A549 (cell line): ENCODE measurements around the gene SETX. TPM values are rescaled to one million over a fixed set of nuclear protein-coding genes. Genes with fewer than 3 reads are reported as not detected.

ENCODE experiments used
- ATAC-seq, 2 experiments: fragments of 200-7000 bp in 1 of 2; fragments of >200 bp in 1 of 2; cut with Nextera tagmentation in 1 of 2; cut with Tn5 transposase in 1 of 2; 3 replicates each; pipeline versions ENCODE4 v1.8.0 to v1.9.1; 2018 to 2020; ENCODE audit warnings: mild to moderate bottlenecking in 1 of 2, moderate library complexity in 1 of 2
- CTCF ChIA-PET: fragments of 300-600 bp; sonication (Branson Sonifier 250); formaldehyde crosslinking; extraction: SDS; loops from one replicate; lab custom pipeline; 2021; ENCODE audit warnings: antibody characterized with exemption, inconsistent platforms; lab: Yijun Ruan, JAX
- POLR2A ChIA-PET: fragments of 350-600 bp; formaldehyde crosslinking; extraction: SDS; loops from one replicate; lab custom pipeline; 2021; ENCODE audit warnings: antibody characterized with exemption, inconsistent platforms; lab: Yijun Ruan, JAX
- DNase-seq, 2 experiments: peaks; one replicate each; pipeline versions ENCODE4 v3.0.0 to v3.0.0-alpha.2; 2011 to 2016; ENCODE audit warnings: low read depth in 1 of 2, low spot score in 1 of 2
- FAIRE-seq: peaks from 2 replicates; lab custom pipeline; 2011; peaks lifted over from hg19 to GRCh38; lab: Jason Lieb, UNC
- H3K27ac ChIP-seq, 2 experiments: fragments of >200 bp; sonication (Bioruptor Twin); formaldehyde crosslinking; 3 replicates each; pipeline ENCODE4 v1.5.1; 2016 to 2017
- H3K4me1 ChIP-seq: fragments of >200 bp; sonication (Bioruptor Twin); formaldehyde crosslinking; 3 replicates; pipeline ENCODE4 v1.6.1; 2016
- H3K4me2 ChIP-seq: fragments of >200 bp; sonication (Bioruptor Twin); formaldehyde crosslinking; 3 replicates; pipeline ENCODE4 v1.6.1; 2016
- H3K4me3 ChIP-seq: fragments of >200 bp; sonication (Bioruptor Twin); formaldehyde crosslinking; 3 replicates; pipeline ENCODE4 v1.5.1; 2016
- H3K9me3 ChIP-seq: fragments of >200 bp; sonication (Bioruptor Twin); formaldehyde crosslinking; 3 replicates; pipeline ENCODE4 v1.6.1; 2016
- CEBPB ChIP-seq, 2 experiments: fragments of >200 bp in 1 of 2; sonication (Bioruptor Twin) in 1 of 2; formaldehyde crosslinking in 1 of 2; IDR thresholded peaks; 2 replicates each; pipeline ENCODE4 v1.6.1; 2012 to 2016
- CHD2 ChIP-seq: fragments of 150-350 bp; IDR thresholded peaks from 2 replicates; pipeline ENCODE4 v1.6.1; 2014; ENCODE audit warnings: low read length; ENCODE audit not compliant: partially characterized antibody
- EHF ChIP-seq: fragments of 250-450 bp; sonication (Bioruptor Pico); IDR thresholded peaks from 2 replicates; pipeline ENCODE4 v1.5.0; 2020; ENCODE audit warnings: mild to moderate bottlenecking
- ESRRA ChIP-seq: fragments of 150-350 bp; IDR thresholded peaks from 2 replicates; pipeline ENCODE4 v1.6.1; 2014; ENCODE audit warnings: mild to moderate bottlenecking, low read length, borderline replicate concordance
- FOSB ChIP-seq: fragments of 250-450 bp; sonication (Bioruptor Pico); IDR thresholded peaks from 2 replicates; pipeline ENCODE4 v1.5.0; 2020; ENCODE audit warnings: mild to moderate bottlenecking, moderate library complexity
- FOSL2 ChIP-seq, 2 experiments: fragments of 450-650 bp in 1 of 2; fragments of >200 bp in 1 of 2; sonication (Bioruptor Twin) in 1 of 2; formaldehyde crosslinking; IDR thresholded peaks; 2 replicates each; pipeline versions ENCODE4 v1.5.0 to v1.6.1; 2016 to 2020; ENCODE audit warnings: mild to moderate bottlenecking in 1 of 2, moderate library complexity in 1 of 2
- GATA3 ChIP-seq: IDR thresholded peaks from 2 replicates; pipeline ENCODE4 v1.6.1; 2012; ENCODE audit warnings: borderline replicate concordance
- HDAC2 ChIP-seq: fragments of 200-600 bp; sonication (generic); IDR thresholded peaks from 2 replicates; pipeline ENCODE4 v1.6.1; 2016
- HOXA7 ChIP-seq: fragments of 250-450 bp; sonication (Bioruptor Pico); IDR thresholded peaks from 2 replicates; pipeline ENCODE4 v1.5.0; 2020; ENCODE audit warnings: mild to moderate bottlenecking, moderate library complexity
- HOXB13 ChIP-seq: fragments of 250-450 bp; sonication (Bioruptor Pico); IDR thresholded peaks from 2 replicates; pipeline ENCODE4 v1.5.0; 2020; ENCODE audit warnings: low read depth, mild to moderate bottlenecking, moderate library complexity
- JUNB ChIP-seq: fragments of >200 bp; sonication (Bioruptor Twin); formaldehyde crosslinking; IDR thresholded peaks from 2 replicates; pipeline ENCODE4 v1.6.1; 2016
- KDM1A ChIP-seq: fragments of 200-600 bp; sonication (generic); IDR thresholded peaks from 2 replicates; pipeline ENCODE4 v1.6.1; 2016; ENCODE audit warnings: low read depth, mild to moderate bottlenecking
- MAZ ChIP-seq: fragments of 150-350 bp; IDR thresholded peaks from 2 replicates; pipeline ENCODE4 v1.6.1; 2014; ENCODE audit warnings: antibody characterized with exemption, low read depth, low read length, borderline replicate concordance
- NR3C1 ChIP-seq: fragments of >200 bp; sonication (Bioruptor Twin); formaldehyde crosslinking; IDR thresholded peaks from 3 replicates; pipeline ENCODE4 v1.6.1; 2017
- RNF2 ChIP-seq: fragments of 200-600 bp; sonication (generic); IDR thresholded peaks from 2 replicates; pipeline ENCODE4 v1.6.1; 2016; ENCODE audit warnings: low read depth, mild to moderate bottlenecking, antibody characterized with exemption, moderate library complexity, borderline replicate concordance
- SMC3 ChIP-seq: fragments of >200 bp; sonication (Bioruptor Twin); formaldehyde crosslinking; IDR thresholded peaks from 3 replicates; pipeline ENCODE4 v1.6.1; 2018; ENCODE audit warnings: inconsistent platforms
- ZC3H11A ChIP-seq: fragments of 450-650 bp; IDR thresholded peaks from 2 replicates; pipeline ENCODE4 v1.6.1; 2014; ENCODE audit warnings: antibody characterized with exemption, mild to moderate bottlenecking
- ZFP36 ChIP-seq: fragments of 450-650 bp; IDR thresholded peaks from 2 replicates; pipeline ENCODE4 v1.6.1; 2014; ENCODE audit warnings: borderline replicate concordance; ENCODE audit not compliant: partially characterized antibody
- ZNF302 ChIP-seq: fragments of 250-450 bp; sonication (Bioruptor Pico); IDR thresholded peaks from 2 replicates; pipeline ENCODE4 v1.9.0; 2021; ENCODE audit warnings: inconsistent platforms, mild to moderate bottlenecking, moderate library complexity
- WGBS: methylation state at CpG from one replicate; pipeline ENCODE4 v1.1.6; 2017; ENCODE audit errors: missing lambda C conversion rate; 5-methylcytosine and 5-hydroxymethylcytosine counted together
- polyA plus RNA-seq, 4 experiments: library from polyadenylated mRNA; depleted of rRNA in 3 of 4; stranded (reverse); fragments of >200 nt; fragmentation: RNase III in 1 of 4; extraction: RNeasy Plus Mini Kit Qiagen cat#74134 plus additional on column Dnase treatment in 1 of 4; gene quantifications; 2 replicates in 3 of 4; 3 replicates in 1 of 4; pipeline ENCODE4 v1.2.3, GENCODE V29; 2011 to 2017
- TF ChIP-seq, protein P1 (sequence below): fragments of >200 bp; sonication (Bioruptor Twin); formaldehyde crosslinking; IDR thresholded peaks from 3 replicates; pipeline ENCODE4 v1.6.1; 2016
- TF ChIP-seq, protein P2 (sequence below): IDR thresholded peaks from 2 replicates; pipeline ENCODE4 v1.6.1; 2012; ENCODE audit warnings: low read depth, borderline replicate concordance
- TF ChIP-seq, protein P3 (sequence below): fragments of 250-450 bp; sonication (Bioruptor Pico); IDR thresholded peaks from 2 replicates; pipeline ENCODE4 v1.5.0; 2020; ENCODE audit warnings: low read depth, mild to moderate bottlenecking, moderate library complexity
- TF ChIP-seq, protein P4 (sequence below): fragments of 150-350 bp; IDR thresholded peaks from 2 replicates; pipeline ENCODE4 v1.6.1; 2014; ENCODE audit warnings: low read depth, mild to moderate bottlenecking, low read length
- TF ChIP-seq, protein P5 (sequence below): IDR thresholded peaks from 2 replicates; pipeline ENCODE4 v1.6.1; 2012
- TF ChIP-seq, protein P6 (sequence below): fragments of 250-450 bp; sonication (Bioruptor Pico); IDR thresholded peaks from 2 replicates; pipeline ENCODE4 v1.5.0; 2021; ENCODE audit warnings: mild to moderate bottlenecking, moderate library complexity, borderline replicate concordance
- TF ChIP-seq, protein P7 (sequence below): fragments of >200 bp; sonication (Bioruptor Twin); formaldehyde crosslinking; IDR thresholded peaks from 2 replicates; pipeline ENCODE4 v1.6.1; 2016

The SETX gene
- polyA plus RNA-seq, 2 of the 4 experiments (the other 2 are of a cell fraction), result 14.7 to 34.3 TPM

DNA sequence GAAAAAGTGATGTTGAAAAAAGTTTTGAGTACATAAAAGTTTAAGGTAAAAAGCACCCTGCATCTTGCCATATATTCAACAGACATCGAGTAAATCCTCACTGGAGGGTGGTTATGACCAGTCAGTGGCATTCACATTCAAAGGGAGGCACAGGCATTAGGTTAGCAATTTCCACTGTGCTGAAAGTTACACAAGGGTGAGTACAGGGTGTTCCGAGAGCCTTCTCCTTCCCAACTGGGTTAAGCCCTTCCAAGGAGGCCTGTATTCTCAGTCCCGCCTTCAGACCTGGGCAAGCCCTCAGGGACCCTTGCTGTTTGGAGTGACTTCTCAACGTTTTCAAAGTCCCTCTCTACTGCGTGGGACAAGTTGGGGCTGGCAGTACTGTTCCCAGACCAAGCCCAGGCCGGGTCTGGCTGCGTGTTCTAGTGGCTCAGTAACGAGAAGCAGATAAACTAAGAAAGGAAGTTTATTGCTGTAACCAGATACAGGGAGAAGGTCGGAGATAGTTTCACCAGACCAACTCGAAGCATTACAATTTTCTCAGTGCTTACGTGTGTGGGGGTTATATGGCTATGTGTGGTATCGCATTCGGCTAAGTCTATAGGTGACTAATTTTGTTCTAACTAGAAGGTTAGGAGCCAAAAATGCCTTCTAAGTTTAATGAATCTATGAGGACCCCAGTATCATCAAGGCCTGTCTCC lies 13.0 kb upstream of the SETX start:
- WGBS, result 66% methylated on average over 13 of the region's 13 CpGs
- CTCF ChIA-PET, result no interaction called here
- TF ChIP-seq EHF (CRISPR knock-in tag), result no peak
- no peak for TF ChIP-seq FOSB (CRISPR knock-in tag)
- TF ChIP-seq JUNB, result no peak
- no peak for TF ChIP-seq SMC3
- no peak for TF ChIP-seq MAZ
- no peak for TF ChIP-seq NR3C1
- TF ChIP-seq GATA3, result no peak
- TF ChIP-seq, protein P1, sequence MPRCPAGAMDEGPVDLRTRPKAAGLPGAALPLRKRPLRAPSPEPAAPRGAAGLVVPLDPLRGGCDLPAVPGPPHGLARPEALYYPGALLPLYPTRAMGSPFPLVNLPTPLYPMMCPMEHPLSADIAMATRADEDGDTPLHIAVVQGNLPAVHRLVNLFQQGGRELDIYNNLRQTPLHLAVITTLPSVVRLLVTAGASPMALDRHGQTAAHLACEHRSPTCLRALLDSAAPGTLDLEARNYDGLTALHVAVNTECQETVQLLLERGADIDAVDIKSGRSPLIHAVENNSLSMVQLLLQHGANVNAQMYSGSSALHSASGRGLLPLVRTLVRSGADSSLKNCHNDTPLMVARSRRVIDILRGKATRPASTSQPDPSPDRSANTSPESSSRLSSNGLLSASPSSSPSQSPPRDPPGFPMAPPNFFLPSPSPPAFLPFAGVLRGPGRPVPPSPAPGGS, result no peak
- DNase-seq (no peak), FAIRE-seq (no peak), ATAC-seq (no peak)
- H3K9me3 ChIP-seq, result no peaks in the 10 kb centered on the region
- H3K27ac ChIP-seq, result no peak overlapping the region
- POLR2A ChIA-PET, result interaction anchor here (1.4 kb wide), 1 partner anchor 13 kb away, joined by 7 read pairs; the partner anchor contains the start of gene SETX
- no peak overlapping the region for H3K4me3 ChIP-seq
- no peak overlapping the region for H3K4me2 ChIP-seq
- H3K4me1 ChIP-seq, result no peaks in the 10 kb centered on the region

DNA sequence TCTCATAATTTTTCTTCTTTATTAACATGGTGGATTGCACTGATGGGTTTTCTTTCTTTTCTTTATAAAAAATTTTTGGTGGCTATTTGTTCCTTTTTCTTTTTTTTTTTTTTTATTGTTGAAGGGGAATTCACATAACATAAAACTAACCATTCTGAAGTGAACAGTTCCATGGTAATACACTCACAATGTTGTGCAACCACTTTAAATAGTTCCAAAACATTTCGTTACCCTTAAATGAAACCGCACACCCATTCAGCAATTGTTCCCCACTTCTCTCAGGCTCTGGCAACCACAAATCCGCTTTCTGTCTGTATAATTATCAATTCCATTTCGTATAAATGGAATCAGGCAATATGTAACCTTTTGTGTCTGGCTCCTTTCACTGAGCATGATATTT lies 11.7 kb upstream of the SETX start:
- ChIA-PET POLR2A (no interaction called here), CTCF (no interaction called here)
- ATAC-seq, result no peak
- no peak overlapping the region for H3K4me3 ChIP-seq
- no peak for DNase-seq
- WGBS, result 88% methylated on average over 4 of the region's 4 CpGs
- no peak overlapping the region for H3K4me2 ChIP-seq
- H3K4me1 ChIP-seq, result no peaks in the 10 kb centered on the region
- no peak for FAIRE-seq
- H3K9me3 ChIP-seq, result no peaks in the 10 kb centered on the region
- H3K27ac ChIP-seq, result no peak overlapping the region
- TF ChIP-seq, protein P2, sequence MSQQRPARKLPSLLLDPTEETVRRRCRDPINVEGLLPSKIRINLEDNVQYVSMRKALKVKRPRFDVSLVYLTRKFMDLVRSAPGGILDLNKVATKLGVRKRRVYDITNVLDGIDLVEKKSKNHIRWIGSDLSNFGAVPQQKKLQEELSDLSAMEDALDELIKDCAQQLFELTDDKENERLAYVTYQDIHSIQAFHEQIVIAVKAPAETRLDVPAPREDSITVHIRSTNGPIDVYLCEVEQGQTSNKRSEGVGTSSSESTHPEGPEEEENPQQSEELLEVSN, result no peak
- TF ChIP-seq CEBPB (IDR thresholded peaks at IDR 0.05), result no peak
- no peak for TF ChIP-seq KDM1A
- TF ChIP-seq NR3C1, result no peak
- TF ChIP-seq, protein P3, sequence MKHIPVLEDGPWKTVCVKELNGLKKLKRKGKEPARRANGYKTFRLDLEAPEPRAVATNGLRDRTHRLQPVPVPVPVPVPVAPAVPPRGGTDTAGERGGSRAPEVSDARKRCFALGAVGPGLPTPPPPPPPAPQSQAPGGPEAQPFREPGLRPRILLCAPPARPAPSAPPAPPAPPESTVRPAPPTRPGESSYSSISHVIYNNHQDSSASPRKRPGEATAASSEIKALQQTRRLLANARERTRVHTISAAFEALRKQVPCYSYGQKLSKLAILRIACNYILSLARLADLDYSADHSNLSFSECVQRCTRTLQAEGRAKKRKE, result no peak
- TF ChIP-seq, protein P4, sequence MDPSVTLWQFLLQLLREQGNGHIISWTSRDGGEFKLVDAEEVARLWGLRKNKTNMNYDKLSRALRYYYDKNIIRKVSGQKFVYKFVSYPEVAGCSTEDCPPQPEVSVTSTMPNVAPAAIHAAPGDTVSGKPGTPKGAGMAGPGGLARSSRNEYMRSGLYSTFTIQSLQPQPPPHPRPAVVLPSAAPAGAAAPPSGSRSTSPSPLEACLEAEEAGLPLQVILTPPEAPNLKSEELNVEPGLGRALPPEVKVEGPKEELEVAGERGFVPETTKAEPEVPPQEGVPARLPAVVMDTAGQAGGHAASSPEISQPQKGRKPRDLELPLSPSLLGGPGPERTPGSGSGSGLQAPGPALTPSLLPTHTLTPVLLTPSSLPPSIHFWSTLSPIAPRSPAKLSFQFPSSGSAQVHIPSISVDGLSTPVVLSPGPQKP, result no peak
- no peak for TF ChIP-seq ESRRA
- TF ChIP-seq ZC3H11A, result no peak
- no peak for TF ChIP-seq RNF2
- TF ChIP-seq, protein P5, sequence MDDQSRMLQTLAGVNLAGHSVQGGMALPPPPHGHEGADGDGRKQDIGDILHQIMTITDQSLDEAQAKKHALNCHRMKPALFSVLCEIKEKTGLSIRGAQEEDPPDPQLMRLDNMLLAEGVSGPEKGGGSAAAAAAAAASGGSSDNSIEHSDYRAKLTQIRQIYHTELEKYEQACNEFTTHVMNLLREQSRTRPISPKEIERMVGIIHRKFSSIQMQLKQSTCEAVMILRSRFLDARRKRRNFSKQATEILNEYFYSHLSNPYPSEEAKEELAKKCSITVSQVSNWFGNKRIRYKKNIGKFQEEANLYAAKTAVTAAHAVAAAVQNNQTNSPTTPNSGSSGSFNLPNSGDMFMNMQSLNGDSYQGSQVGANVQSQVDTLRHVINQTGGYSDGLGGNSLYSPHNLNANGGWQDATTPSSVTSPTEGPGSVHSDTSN, result no peak

DNA sequence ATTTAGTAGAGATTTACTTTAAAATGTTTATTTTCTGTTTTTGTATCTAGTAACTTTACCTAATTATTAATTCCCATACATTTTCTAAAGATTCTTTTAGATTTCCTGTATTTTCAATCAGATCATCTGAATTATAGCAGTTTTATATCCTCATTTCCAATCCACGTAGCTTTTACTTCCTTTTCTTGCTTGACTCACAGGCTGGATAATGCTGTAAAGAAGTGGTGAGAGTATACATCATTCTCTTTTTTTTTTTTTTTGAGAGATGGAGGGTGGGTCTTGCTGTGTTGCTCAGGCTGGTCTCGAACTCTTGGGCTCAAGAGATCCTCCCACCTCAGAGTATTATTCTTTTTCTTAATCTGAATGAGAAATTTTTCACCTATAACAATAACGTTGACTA lies 11.2 kb upstream of the SETX start:
- DNase-seq (no peak), ATAC-seq (no peak), FAIRE-seq (no peak)
- 64% methylated on average over 3 of the region's 3 CpGs for WGBS
- Histone ChIP-seq H3K9me3 (no peaks in the 10 kb centered on the region), H3K4me3 (no peak overlapping the region), H3K27ac (no peak overlapping the region), H3K4me2 (no peak overlapping the region), H3K4me1 (no peaks in the 10 kb centered on the region)
- CTCF ChIA-PET, result no interaction called here
- POLR2A ChIA-PET, result interaction anchor here (0.7 kb wide), 1 partner anchor 11 kb away, joined by 3 read pairs; the partner anchor contains the start of gene SETX
- TF ChIP-seq, protein P5, result no peak
- TF ChIP-seq, protein P6, sequence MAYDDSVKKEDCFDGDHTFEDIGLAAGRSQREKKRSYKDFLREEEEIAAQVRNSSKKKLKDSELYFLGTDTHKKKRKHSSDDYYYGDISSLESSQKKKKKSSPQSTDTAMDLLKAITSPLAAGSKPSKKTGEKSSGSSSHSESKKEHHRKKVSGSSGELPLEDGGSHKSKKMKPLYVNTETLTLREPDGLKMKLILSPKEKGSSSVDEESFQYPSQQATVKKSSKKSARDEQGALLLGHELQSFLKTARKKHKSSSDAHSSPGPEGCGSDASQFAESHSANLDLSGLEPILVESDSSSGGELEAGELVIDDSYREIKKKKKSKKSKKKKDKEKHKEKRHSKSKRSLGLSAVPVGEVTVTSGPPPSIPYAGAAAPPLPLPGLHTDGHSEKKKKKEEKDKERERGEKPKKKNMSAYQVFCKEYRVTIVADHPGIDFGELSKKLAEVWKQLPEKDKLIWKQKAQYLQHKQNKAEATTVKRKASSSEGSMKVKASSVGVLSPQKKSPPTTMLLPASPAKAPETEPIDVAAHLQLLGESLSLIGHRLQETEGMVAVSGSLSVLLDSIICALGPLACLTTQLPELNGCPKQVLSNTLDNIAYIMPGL, result no peak
- no peak for TF ChIP-seq FOSL2 (IDR thresholded peaks at IDR 0.05)
- no peak for TF ChIP-seq FOSL2 (CRISPR knock-in tag; IDR thresholded peaks at IDR 0.05)
- no peak for TF ChIP-seq HOXB13 (CRISPR knock-in tag)
- no peak for TF ChIP-seq HDAC2
- TF ChIP-seq, protein P7, sequence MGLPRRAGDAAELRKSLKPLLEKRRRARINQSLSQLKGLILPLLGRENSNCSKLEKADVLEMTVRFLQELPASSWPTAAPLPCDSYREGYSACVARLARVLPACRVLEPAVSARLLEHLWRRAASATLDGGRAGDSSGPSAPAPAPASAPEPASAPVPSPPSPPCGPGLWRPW, result no peak
- TF ChIP-seq ZFP36, result no peak
- TF ChIP-seq JUNB, result no peak
- no peak for TF ChIP-seq HOXA7 (CRISPR knock-in tag)
- TF ChIP-seq CHD2, result no peak
- no peak for TF ChIP-seq ZNF302 (CRISPR knock-in tag)
